HG02588 (cell line): ENCODE results near the gene PRKAG2.
"Not testable (repeated sequence)": the region's sequence is repeated elsewhere in the genome, so short reads cannot be mapped to it uniquely, and the experiment has no call there.

Source experiments
- ATAC-seq: cut with Tn5 transposase; IDR thresholded peaks from one replicate; pipeline ENCODE4 v1.9.1; 2021; ENCODE audit warnings: mild to moderate bottlenecking, moderate library complexity; ENCODE audit not compliant: unreplicated experiment

Gene PRKAG2

GRCh38 chr7:151539088-151539671, 337.7 kb downstream of the PRKAG2 start:
- ATAC-seq: peak; percentile 88

- no peak for ATAC-seq
Measured at GRCh38 chr7:151537818-151538561, 338.9 kb downstream of the PRKAG2 start.

GRCh38 chr7:151536178-151536577, 340.7 kb downstream of the PRKAG2 start:
- not testable (repeated sequence) for ATAC-seq

GRCh38 chr7:151529842-151530241, 347.1 kb downstream of the PRKAG2 start:
- no peak for ATAC-seq

GRCh38 chr7:151524845-151525244, 352.1 kb downstream of the PRKAG2 start:
- no peak for ATAC-seq

GRCh38 chr7:151524331-151524730, 352.6 kb downstream of the PRKAG2 start:
- ATAC-seq: no peak

GRCh38 chr7:151520419-151521261, 356.3 kb downstream of the PRKAG2 start:
- ATAC-seq: no peak

DNA sequence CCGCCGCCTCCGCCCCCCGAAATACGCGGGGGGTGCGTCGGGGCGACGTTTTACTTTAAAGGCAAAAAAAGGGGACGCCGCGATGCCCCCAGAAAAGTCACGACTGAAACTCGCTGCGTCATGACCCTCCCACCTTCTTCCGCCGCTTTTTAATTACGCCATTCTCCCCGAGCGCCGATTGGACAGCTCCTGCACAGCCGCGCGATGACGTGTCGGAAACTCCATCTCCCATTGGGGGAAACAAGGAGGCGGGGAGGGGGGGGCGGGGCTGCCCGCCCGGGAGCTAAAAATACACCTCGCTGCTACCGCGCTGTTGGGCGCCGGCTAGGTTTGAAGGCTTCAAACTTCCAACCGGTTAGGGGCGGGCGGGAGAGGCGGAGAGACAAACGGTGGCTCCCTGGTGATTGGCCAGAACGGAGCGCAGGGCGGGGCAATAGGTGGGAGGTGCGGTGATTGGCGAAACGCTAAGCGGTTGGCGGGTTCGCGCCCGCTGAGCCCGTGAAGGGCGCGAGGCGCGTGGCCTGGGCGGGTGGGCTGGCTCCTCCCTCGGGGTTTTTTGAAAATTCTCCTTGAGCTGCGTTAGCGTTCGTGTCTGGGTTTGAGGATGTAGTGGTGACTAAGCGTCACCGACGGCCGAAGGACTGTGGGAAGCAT, 357.0 kb downstream of the PRKAG2 start, which contains the start of gene RHEB:
RHEB (minus strand) TSS at position 131 of the 654 bp plus-strand sequence. CDS start 384 bp downstream, outside the sequence.
- peak; percentile 74 for ATAC-seq

- peak; percentile 55 for ATAC-seq
Measured at GRCh38 chr7:151518947-151519764, 357.8 kb downstream of the PRKAG2 start.

DNA sequence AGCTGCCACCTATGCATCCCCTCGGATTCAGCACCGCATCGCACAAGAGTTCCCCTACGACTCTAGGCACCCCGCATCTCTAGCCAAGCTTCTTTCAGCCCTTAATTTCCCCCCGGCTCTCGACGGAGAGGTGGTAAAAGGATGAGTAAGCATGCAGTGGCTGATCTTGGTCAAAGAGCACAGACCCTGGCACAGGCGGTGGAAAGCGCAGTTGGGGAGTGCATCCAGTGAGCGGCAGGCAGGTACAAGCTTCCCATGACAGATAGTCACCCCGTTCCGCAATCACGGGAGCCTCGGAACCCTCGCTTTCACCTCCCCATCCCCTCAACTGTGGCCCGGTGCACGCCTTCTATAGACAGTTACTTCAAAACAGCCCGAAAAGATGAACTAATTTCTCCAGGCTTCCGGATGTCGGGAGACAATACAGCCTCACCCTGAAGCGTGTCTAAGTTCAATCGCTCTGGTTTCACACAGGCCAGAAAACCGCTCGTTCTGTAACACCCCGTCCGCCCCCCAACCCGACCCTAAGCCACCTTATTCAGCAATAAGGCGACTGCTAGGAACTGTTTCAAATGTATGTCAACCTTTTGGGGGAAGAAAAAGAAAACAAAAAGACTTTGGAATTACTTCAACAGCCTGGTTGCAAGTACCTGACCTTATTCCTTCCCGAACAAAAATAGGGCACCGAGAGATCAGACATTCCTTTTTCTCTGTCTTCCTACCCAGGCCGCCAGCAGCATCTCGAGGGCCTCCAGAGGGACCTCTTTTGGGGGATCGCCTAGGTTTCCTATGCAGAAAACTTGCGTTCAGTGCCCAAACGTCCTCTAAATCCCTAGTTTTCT, 358.6 kb downstream of the PRKAG2 start:
- no peak for ATAC-seq

GRCh38 chr7:151517601-151518104, 359.3 kb downstream of the PRKAG2 start:
- no peak for ATAC-seq

GRCh38 chr7:151515276-151515565, 361.7 kb downstream of the PRKAG2 start:
- no peak for ATAC-seq

- ATAC-seq: no peak
Measured at GRCh38 chr7:151514461-151515275, 362.2 kb downstream of the PRKAG2 start.

DNA sequence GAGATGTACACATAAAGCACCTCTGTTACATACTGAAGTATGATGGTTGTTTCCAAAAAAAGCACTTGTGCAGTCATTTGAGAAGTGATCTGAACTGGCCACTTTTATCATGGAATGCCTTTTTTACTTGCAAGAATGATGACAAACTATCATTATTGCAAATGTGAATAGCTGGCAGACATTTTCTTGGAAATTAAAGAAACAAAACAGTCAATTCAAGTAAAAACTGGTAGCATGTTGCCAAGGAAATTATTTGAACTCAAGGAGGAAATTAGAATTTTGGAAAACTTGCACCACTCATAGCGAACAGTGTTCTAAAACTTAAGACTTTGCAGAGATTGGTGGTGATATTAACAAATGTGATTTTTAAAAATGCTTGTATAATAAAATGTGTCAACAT, 363.8 kb downstream of the PRKAG2 start:
- ATAC-seq: no peak

DNA sequence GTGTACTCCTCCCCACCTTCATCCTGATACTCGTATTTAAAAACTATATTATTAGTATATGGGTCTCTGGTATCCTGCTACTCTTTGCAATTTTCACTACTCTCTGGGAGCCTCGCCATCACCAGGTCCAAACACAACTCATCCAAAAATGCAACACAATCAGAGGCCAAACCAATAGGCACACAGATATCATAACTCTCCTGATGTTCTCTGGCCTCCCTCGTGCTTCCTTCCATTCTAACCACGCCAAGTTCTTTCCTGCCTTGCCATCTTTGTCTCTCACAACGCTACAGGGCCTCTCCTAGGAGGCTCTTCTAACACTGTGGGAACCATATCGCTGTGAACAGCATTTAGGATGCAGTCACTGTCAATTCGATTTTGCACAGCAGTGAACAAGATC, 364.6 kb downstream of the PRKAG2 start:
- ATAC-seq: no peak

GRCh38 chr7:151511946-151512345, 365.0 kb downstream of the PRKAG2 start:
- ATAC-seq: no peak

GRCh38 chr7:151511270-151511669, 365.6 kb downstream of the PRKAG2 start:
- ATAC-seq: no peak

- no peak for ATAC-seq
Measured at GRCh38 chr7:151509670-151510333, 367.1 kb downstream of the PRKAG2 start.
